Measurements from ENCODE around the gene C1orf198. TPM values are rescaled to one million over a fixed set of nuclear protein-coding genes. Genes with fewer than 3 reads are reported as not detected.
A peak's percentile ranks its signal among the peaks of the same experiment; 100 is the strongest.

Gene C1orf198
- total RNA-seq, 4 donors from 2014 or later, result 95.6 to 214 (median 140) TPM

DNA sequence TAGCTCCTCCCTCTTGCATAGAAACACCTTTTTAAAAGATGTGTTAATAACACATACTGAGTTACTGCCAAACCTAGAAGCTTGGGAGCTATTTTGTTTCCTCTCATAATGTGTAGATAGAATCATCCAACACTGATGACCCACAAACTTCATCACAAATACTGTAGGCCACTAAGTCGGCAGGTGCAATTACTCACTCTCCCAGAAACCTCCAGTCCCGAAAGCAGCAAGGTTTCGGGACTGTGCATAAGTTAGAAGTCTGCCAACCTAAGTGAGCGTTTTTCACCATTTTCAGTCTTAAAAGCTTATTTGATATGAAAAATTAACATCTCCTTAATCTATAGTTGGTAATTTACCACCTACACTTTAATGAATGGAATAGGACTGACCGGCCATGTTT is 32.0 kb downstream of the C1orf198 start:
- peaks cover 9 to 13% (median 11%) of the 10 kb centered on the region in 4 donors for H3K4me1 ChIP-seq
- intact Hi-C loops (cut with DNase I), result no loop called here

DNA sequence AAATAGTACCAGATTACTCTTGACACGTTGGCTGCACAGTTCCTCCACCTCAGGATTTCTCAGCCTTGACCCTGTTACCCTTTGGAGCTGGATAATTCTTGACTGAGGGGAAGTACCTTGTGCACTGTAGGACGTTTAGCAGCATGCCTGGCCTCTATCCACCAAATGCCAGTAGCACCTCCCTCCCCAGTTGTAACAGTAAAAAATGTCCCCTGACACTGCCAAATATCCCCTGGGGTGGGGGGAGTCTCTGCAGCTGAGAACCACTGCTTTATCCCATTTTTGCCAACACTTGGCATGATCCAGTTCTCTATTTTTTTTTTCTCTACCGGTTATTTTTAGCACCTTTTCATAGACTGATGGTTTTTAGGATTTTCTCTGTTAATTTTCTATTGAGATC is 34.0 kb downstream of the C1orf198 start:
- 50% methylated on average over 3 of the region's 3 CpGs for WGBS

More for the DNA sequence above, 32.0 kb downstream of the C1orf198 start:
- H3K27ac ChIP-seq (replicated peaks in 1 of 4), result no peak overlapping the region
- peaks cover 26 to 45% (median 38%) of the 10 kb centered on the region in 4 donors for H3K36me3 ChIP-seq
- TF ChIP-seq EP300 (IDR thresholded peaks at IDR 0.05) (no peak), POLR2A (IDR thresholded peaks at IDR 0.05; ENCODE audit: low read depth) (no peak), POLR2AphosphoS5 (IDR thresholded peaks at IDR 0.05) (no peak)
- TF ChIP-seq, protein P1, sequence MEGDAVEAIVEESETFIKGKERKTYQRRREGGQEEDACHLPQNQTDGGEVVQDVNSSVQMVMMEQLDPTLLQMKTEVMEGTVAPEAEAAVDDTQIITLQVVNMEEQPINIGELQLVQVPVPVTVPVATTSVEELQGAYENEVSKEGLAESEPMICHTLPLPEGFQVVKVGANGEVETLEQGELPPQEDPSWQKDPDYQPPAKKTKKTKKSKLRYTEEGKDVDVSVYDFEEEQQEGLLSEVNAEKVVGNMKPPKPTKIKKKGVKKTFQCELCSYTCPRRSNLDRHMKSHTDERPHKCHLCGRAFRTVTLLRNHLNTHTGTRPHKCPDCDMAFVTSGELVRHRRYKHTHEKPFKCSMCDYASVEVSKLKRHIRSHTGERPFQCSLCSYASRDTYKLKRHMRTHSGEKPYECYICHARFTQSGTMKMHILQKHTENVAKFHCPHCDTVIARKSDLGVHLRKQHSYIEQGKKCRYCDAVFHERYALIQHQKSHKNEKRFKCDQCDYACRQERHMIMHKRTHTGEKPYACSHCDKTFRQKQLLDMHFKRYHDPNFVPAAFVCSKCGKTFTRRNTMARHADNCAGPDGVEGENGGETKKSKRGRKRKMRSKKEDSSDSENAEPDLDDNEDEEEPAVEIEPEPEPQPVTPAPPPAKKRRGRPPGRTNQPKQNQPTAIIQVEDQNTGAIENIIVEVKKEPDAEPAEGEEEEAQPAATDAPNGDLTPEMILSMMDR (IDR thresholded peaks at IDR 0.05), result no peak
- peak; percentile 39 for DNase-seq (ENCODE audit: extremely low spot score)
- 94% methylated on average over 5 of the region's 5 CpGs for WGBS
- H3K4me3 ChIP-seq, result no peak overlapping the region
- H3K27me3 ChIP-seq, result no peaks in the 10 kb centered on the region
- no peaks in the 10 kb centered on the region for H3K9me3 ChIP-seq

DNA sequence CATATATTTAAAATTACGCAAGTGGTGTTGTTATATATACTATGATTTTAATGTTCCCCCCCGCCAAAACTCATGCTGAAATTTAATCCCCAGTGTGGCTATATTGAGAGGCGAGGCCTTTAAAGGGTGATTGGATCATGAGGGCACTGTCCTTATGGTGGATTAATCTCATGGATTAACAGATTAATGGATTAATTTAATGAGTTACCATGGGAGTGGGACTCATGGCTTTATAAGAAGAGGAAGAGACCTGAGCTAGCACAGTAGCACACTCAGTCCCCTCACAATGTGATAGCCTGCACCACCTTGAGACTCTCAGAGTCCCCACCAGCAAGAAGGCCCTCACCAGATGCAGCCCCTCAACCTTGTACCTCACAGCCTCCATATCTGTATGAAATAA is 34.8 kb downstream of the C1orf198 start:
- no peaks in the 10 kb centered on the region for H3K9me3 ChIP-seq
- H3K27me3 ChIP-seq, result no peaks in the 10 kb centered on the region
- DNase-seq (ENCODE audit: extremely low spot score), result peak; percentile 7
- TF ChIP-seq POLR2A (IDR thresholded peaks at IDR 0.05; ENCODE audit: low read depth), result no peak
- TF ChIP-seq, protein P1 (IDR thresholded peaks at IDR 0.05), result no peak
- TF ChIP-seq POLR2AphosphoS5 (IDR thresholded peaks at IDR 0.05), result no peak
- TF ChIP-seq EP300 (IDR thresholded peaks at IDR 0.05), result no peak
- peaks cover 7 to 19% (median 16%) of the 10 kb centered on the region in 4 donors for H3K36me3 ChIP-seq
- no peak overlapping the region for H3K4me3 ChIP-seq
- peaks cover 9 to 14% (median 11%) of the 10 kb centered on the region in 4 donors for H3K4me1 ChIP-seq
- no peak overlapping the region for H3K27ac ChIP-seq (replicated peaks in 1 of 4)
- WGBS, result 94% methylated on average over 3 of the region's 3 CpGs
- intact Hi-C loops (cut with DNase I), result no loop called here

More for the DNA sequence above, 34.0 kb downstream of the C1orf198 start:
- no peaks in the 10 kb centered on the region for H3K27me3 ChIP-seq
- H3K27ac ChIP-seq (replicated peaks in 1 of 4), result no peak overlapping the region
- intact Hi-C loops (cut with DNase I), result no loop called here
- no peaks in the 10 kb centered on the region for H3K9me3 ChIP-seq
- TF ChIP-seq, protein P1 (IDR thresholded peaks at IDR 0.05), result no peak
- TF ChIP-seq POLR2AphosphoS5 (IDR thresholded peaks at IDR 0.05), result no peak
- TF ChIP-seq EP300 (IDR thresholded peaks at IDR 0.05), result no peak
- no peak for TF ChIP-seq POLR2A (IDR thresholded peaks at IDR 0.05; ENCODE audit: low read depth)
- H3K4me3 ChIP-seq, result no peak overlapping the region
- H3K36me3 ChIP-seq, result peaks cover 14 to 27% (median 23%) of the 10 kb centered on the region in 4 donors
- peaks cover 9 to 14% (median 11%) of the 10 kb centered on the region in 4 donors for H3K4me1 ChIP-seq
- DNase-seq (ENCODE audit: extremely low spot score), result peak; percentile 70

DNA sequence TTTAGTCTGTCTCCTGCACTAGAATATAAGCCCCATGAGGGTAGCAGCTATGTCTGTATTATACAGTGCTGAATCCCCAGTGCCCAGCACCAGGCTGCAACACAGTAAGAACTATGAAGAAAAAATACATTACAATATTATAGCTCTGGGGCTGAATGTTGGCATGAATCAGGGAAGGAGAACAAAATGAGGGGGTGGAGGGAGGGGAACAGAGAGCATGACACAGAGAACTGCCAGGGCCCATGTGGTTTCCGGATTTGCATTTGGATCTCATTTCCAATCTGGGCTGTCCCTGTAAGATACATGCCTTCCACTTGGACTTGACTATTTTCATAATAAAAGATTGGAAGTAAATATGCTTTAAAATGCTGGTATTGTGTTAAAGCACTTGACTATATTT is 35.8 kb downstream of the C1orf198 start:
- DNase-seq (ENCODE audit: extremely low spot score), result peak; percentile 72
- 69% methylated on average over 1 of the region's 1 CpG for WGBS
- Histone ChIP-seq H3K27ac (replicated peaks in 1 of 4) (no peak overlapping the region), H3K9me3 (no peaks in the 10 kb centered on the region), H3K36me3 (peaks cover 0 to 9% (median 7%) of the 10 kb centered on the region in 4 donors), H3K4me1 (peaks cover 15 to 22% (median 18%) of the 10 kb centered on the region in 4 donors), H3K27me3 (no peaks in the 10 kb centered on the region), H3K4me3 (no peak overlapping the region)
- intact Hi-C loops (cut with DNase I), result no loop called here
- no peak for TF ChIP-seq EP300 (IDR thresholded peaks at IDR 0.05)
- TF ChIP-seq, protein P1 (IDR thresholded peaks at IDR 0.05), result no peak
- no peak for TF ChIP-seq POLR2A (IDR thresholded peaks at IDR 0.05; ENCODE audit: low read depth)
- TF ChIP-seq POLR2AphosphoS5 (IDR thresholded peaks at IDR 0.05), result no peak

DNA sequence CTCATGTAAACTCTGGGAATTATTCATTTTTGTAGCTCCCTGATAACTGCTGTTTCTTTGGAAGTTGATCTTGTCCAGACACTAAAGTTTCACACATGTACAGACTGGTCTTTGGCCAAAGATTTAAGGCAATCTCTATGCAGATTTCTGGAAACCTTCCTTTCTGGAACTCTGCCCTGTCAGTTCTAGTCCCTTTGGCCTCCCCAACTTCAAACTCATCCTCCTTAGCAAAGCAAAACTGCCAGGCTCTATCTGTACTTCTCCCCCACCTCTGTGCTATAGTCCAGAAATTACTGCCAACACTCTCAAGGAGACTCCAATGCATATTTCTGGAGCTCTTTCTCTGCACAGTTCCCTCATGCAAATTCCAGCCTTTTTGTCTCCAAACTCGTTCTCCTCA is 36.5 kb downstream of the C1orf198 start:
- peaks cover 0 to 2% (median under 1%) of the 10 kb centered on the region in 4 donors for H3K36me3 ChIP-seq
- H3K9me3 ChIP-seq, result no peaks in the 10 kb centered on the region
- no peak overlapping the region for H3K4me3 ChIP-seq
- peaks cover 22 to 29% (median 25%) of the 10 kb centered on the region in 4 donors for H3K4me1 ChIP-seq
- no peak overlapping the region for H3K27ac ChIP-seq (replicated peaks in 1 of 4)
- no peaks in the 10 kb centered on the region for H3K27me3 ChIP-seq
- intact Hi-C loops (cut with DNase I), result no loop called here
- WGBS, result 44% methylated on average over 1 of the region's 1 CpG
- TF ChIP-seq, protein P1 (IDR thresholded peaks at IDR 0.05), result no peak
- TF ChIP-seq EP300 (IDR thresholded peaks at IDR 0.05) (no peak), POLR2AphosphoS5 (IDR thresholded peaks at IDR 0.05) (no peak), POLR2A (IDR thresholded peaks at IDR 0.05; ENCODE audit: low read depth) (no peak)
- DNase-seq (ENCODE audit: extremely low spot score), result no peak
